Spleen (tissue), 11 donors: Measurements from ENCODE around the gene GABARAPL1. TPM values are rescaled to one million over a fixed set of nuclear protein-coding genes. Genes with fewer than 3 reads are reported as not detected.

ENCODE experiments used
- DNase-seq: peaks from one replicate; pipeline ENCODE4 v3.0.0-alpha.2; 2020
- H3K27ac ChIP-seq, 8 donors: fragments of 200-600 bp; sonication (generic) in 7 of 8; 1 replicate in 4 of 8; 2 replicates in 4 of 8; pipeline versions ENCODE4 v1.5.0 to v1.8.0; 2016 to 2021; ENCODE audit warnings: inconsistent platforms in 4 of 8, mild to moderate bottlenecking in 4 of 8, moderate library complexity in 1 of 8
- H3K27me3 ChIP-seq, 7 donors: fragments of 200-600 bp; sonication (generic) in 6 of 7; replicated peaks in 1 of 7; 1 replicate in 4 of 7; 2 replicates in 3 of 7; pipeline versions ENCODE4 v1.5.0 to v1.8.0; 2016 to 2021; ENCODE audit warnings: inconsistent platforms in 3 of 7, mild to moderate bottlenecking in 1 of 7
- H3K36me3 ChIP-seq, 6 donors: fragments of 200-600 bp; sonication (generic) in 5 of 6; 1 replicate in 4 of 6; 2 replicates in 2 of 6; pipeline versions ENCODE4 v1.5.0 to v1.8.0; 2016 to 2021; ENCODE audit warnings: inconsistent platforms in 2 of 6
- H3K4me1 ChIP-seq, 6 donors: fragments of 200-600 bp; sonication (generic) in 5 of 6; 1 replicate in 3 of 6; 2 replicates in 3 of 6; pipeline versions ENCODE4 v1.5.0 to v1.8.0; 2016 to 2021; ENCODE audit warnings: inconsistent platforms in 3 of 6
- H3K4me3 ChIP-seq, 8 donors: fragments of 200-600 bp; sonication (generic) in 7 of 8; 1 replicate in 4 of 8; 2 replicates in 4 of 8; pipeline versions ENCODE4 v1.5.0 to v1.8.0; 2016 to 2021; ENCODE audit warnings: inconsistent platforms in 4 of 8, mild to moderate bottlenecking in 4 of 8, moderate library complexity in 2 of 8
- H3K9me3 ChIP-seq, 8 donors: fragments of 200-600 bp; sonication (generic) in 7 of 8; 1 replicate in 4 of 8; 2 replicates in 4 of 8; pipeline versions ENCODE4 v1.5.0 to v1.8.0; 2016 to 2021; ENCODE audit warnings: inconsistent platforms in 4 of 8
- CTCF ChIP-seq, 11 experiments: fragments of 200-600 bp in 7 of 11; fragments of 450-650 bp in 4 of 11; sonication (generic) in 4 of 11; IDR thresholded peaks in 8 of 11; conservative IDR thresholded peaks in 3 of 11; 1 replicate in 7 of 11; 2 replicates in 4 of 11; pipeline versions ENCODE4 v1.4.0 to v1.8.0; 2016 to 2021; ENCODE audit warnings: antibody characterized with exemption in 11 of 11, inconsistent platforms in 4 of 11, mild to moderate bottlenecking in 1 of 11
- POLR2A ChIP-seq, 3 donors: fragments of 450-650 bp; IDR thresholded peaks; one replicate each; pipeline ENCODE4 v1.5.1; 2017; ENCODE audit warnings: antibody characterized with exemption in 3 of 3, mild to moderate bottlenecking in 1 of 3
- POLR2AphosphoS5 ChIP-seq, 3 donors: sonication (generic); formaldehyde crosslinking; IDR thresholded peaks; one replicate each; pipeline ENCODE4 v1.5.1; 2017; ENCODE audit warnings: antibody characterized with exemption in 3 of 3
- WGBS, 5 donors: extraction: QIAGEN DNeasy Blood & Tissue Kit in 3 of 5; methylation state at CpG; one replicate each; pipeline versions ENCODE4 v1.1.5 to v1.1.7; 2013 to 2018; 5-methylcytosine and 5-hydroxymethylcytosine counted together
- intact Hi-C: fragments of 100-400 bp; cut with DNase I; formaldehyde crosslinking; loops from one replicate; pipeline ENCODE4 v1.15.0; 2023; ENCODE audit warnings: low total_unique reads
- polyA plus RNA-seq, 3 donors: library from polyadenylated mRNA; stranded (reverse); fragments of 200-250 nt; gene quantifications; one replicate each; pipeline ENCODE4 v1.2.1, GENCODE V29; 2013
- total RNA-seq, 7 donors: library from RNA; depleted of rRNA in 3 of 7; stranded (reverse); fragments of >200 nt in 3 of 7; fragmentation: NEBNext Ultra II Directional in 4 of 7; extraction: Animal tissue kit (Norgen Biotek cat#: 25700) in 4 of 7; gene quantifications; one replicate each; pipeline versions ENCODE4 v1.1.0 to v1.2.1, GENCODE V29; 2016 to 2021
- donor health status: healthy with polysubstance abuse.
- donor health status: DM: no; HTN: no; CAD: no; lungs with moderate emphysema.
- donor health status: DM: no; HTN: no; CAD: no.
- donor health status: Bipolar disorder and iron deficiency.
- donor health status: healthy.
- donor health status: DM: no; HTN: no; CAD: no.
- donor health status: DM: yes; HTN: yes; CAD: no.

Gene GABARAPL1
- total and polyA plus RNA-seq, 10 donors = 10.0 to 79.7 (median 48.5) TPM

- intact Hi-C loops = no loop called here
- Histone ChIP-seq H3K4me3 (no peak overlapping the region), H3K27ac (no peak overlapping the region)
Measured at GRCh38 chr12:10169104-10169503, 43.6 kb upstream of the GABARAPL1 start.

GRCh38 chr12:10170216-10170615 is 42.5 kb upstream of the GABARAPL1 start:
- intact Hi-C loops = no loop called here
- no peaks in the 10 kb centered on the region for H3K9me3 ChIP-seq
- H3K27me3 ChIP-seq = peaks cover 0 to 13% (median 0%) of the 10 kb centered on the region in 7 donors
- peak overlapping the region in 1 of 8 donors; percentile 14 for H3K27ac ChIP-seq
- no peak overlapping the region for H3K4me3 ChIP-seq
- WGBS, 5 donors = 71 to 85% (median 78%) methylated on average over 5 of the region's 5 CpGs
- H3K4me1 ChIP-seq = peaks cover 0 to 20% (median 0%) of the 10 kb centered on the region in 6 donors
- TF ChIP-seq POLR2A (IDR thresholded peaks at IDR 0.05) (no peak), CTCF (IDR thresholded peaks at IDR 0.05 in 8 of 11, conservative IDR thresholded peaks at IDR 0.05 in 3 of 11) (no peak), POLR2AphosphoS5 (IDR thresholded peaks at IDR 0.05) (no peak)
- H3K36me3 ChIP-seq = no peaks in the 10 kb centered on the region
- DNase-seq = no peak

More at GRCh38 chr12:10169104-10169503, 43.6 kb upstream of the GABARAPL1 start:
- 77 to 89% (median 86%) methylated on average over 3 of the region's 3 CpGs for WGBS, 5 donors
- H3K4me1 ChIP-seq = peaks cover 0 to 20% (median 0%) of the 10 kb centered on the region in 6 donors
- H3K36me3 ChIP-seq = no peaks in the 10 kb centered on the region
- H3K27me3 ChIP-seq = peaks cover 0 to 13% (median 0%) of the 10 kb centered on the region in 7 donors
- no peak for TF ChIP-seq CTCF (IDR thresholded peaks at IDR 0.05 in 8 of 11, conservative IDR thresholded peaks at IDR 0.05 in 3 of 11)
- no peak for TF ChIP-seq POLR2AphosphoS5 (IDR thresholded peaks at IDR 0.05)
- no peak for TF ChIP-seq POLR2A (IDR thresholded peaks at IDR 0.05)
- no peak for DNase-seq
- no peaks in the 10 kb centered on the region for H3K9me3 ChIP-seq

- H3K4me3 ChIP-seq = no peak within 1 kb of the TSS
- 59 to 72% (median 69%) methylated on average over 7 of the region's 7 CpGs for WGBS, 5 donors
- no peaks in the 10 kb centered on the region for H3K9me3 ChIP-seq
- TF ChIP-seq POLR2A (IDR thresholded peaks at IDR 0.05) = no peak
- TF ChIP-seq POLR2AphosphoS5 (IDR thresholded peaks at IDR 0.05) = no peak
- TF ChIP-seq CTCF (IDR thresholded peaks at IDR 0.05 in 8 of 11, conservative IDR thresholded peaks at IDR 0.05 in 3 of 11) = no peak
- no peak within 1 kb of the TSS for H3K27ac ChIP-seq
- peaks cover 0 to 13% (median 0%) of the 10 kb centered on the region in 7 donors for H3K27me3 ChIP-seq
- no peak for DNase-seq
- intact Hi-C loops = no loop called here
- H3K36me3 ChIP-seq = no peaks in the 10 kb centered on the region
- H3K4me1 ChIP-seq = peaks cover 0 to 14% (median 0%) of the 10 kb centered on the region in 6 donors
Measured at GRCh38 chr12:10171973-10172728, 40.5 kb upstream of the GABARAPL1 start, which contains the start of gene OLR1. Gene OLR1 (minus strand): TSS chr12:10172132. CDS start chr12:10172077, 55 bp downstream.

GRCh38 chr12:10174986-10175614 is 37.6 kb upstream of the GABARAPL1 start:
- DNase-seq = no peak
- Histone ChIP-seq H3K9me3 (no peaks in the 10 kb centered on the region), H3K4me3 (no peak overlapping the region), H3K27me3 (peaks cover 0 to 13% (median 0%) of the 10 kb centered on the region in 7 donors), H3K4me1 (peaks cover 0 to 5% (median 0%) of the 10 kb centered on the region in 6 donors), H3K27ac (no peak overlapping the region), H3K36me3 (no peaks in the 10 kb centered on the region)
- TF ChIP-seq POLR2AphosphoS5 (IDR thresholded peaks at IDR 0.05) (no peak), CTCF (IDR thresholded peaks at IDR 0.05 in 8 of 11, conservative IDR thresholded peaks at IDR 0.05 in 3 of 11) (no peak), POLR2A (IDR thresholded peaks at IDR 0.05) (no peak)
- WGBS, 5 donors = 67 to 85% (median 77%) methylated on average over 2 of the region's 2 CpGs
- intact Hi-C loops = no loop called here
